Choroid plexus epithelial cell (primary cell): Measurements from ENCODE around the gene NASP.

ENCODE experiments used
- DNase-seq: peaks from one replicate; pipeline ENCODE4 v3.0.0-alpha.2; 2010; ENCODE audit warnings: low read depth
- H3K4me3 ChIP-seq: 2 replicates; pipeline ENCODE4 v1.5.1; 2011; ENCODE audit warnings: low read depth, mild to moderate bottlenecking, control low read depth, low read length, moderate library complexity
- CTCF ChIP-seq: conservative IDR thresholded peaks from 2 replicates; pipeline ENCODE4 v1.5.1; 2011; ENCODE audit warnings: low read depth, mild to moderate bottlenecking, control low read depth, inconsistent platforms, low read length, moderate library complexity

The NASP gene

GRCh38 chr1:45654540-45655280 lies 70.9 kb downstream of the NASP start:
- TF ChIP-seq CTCF, result no peak
- DNase-seq, result peak; percentile 67
- H3K4me3 ChIP-seq, result no peak overlapping the region

GRCh38 chr1:45656573-45657226 lies 72.9 kb downstream of the NASP start:
- DNase-seq, result no peak
- TF ChIP-seq CTCF, result no peak
- H3K4me3 ChIP-seq, result no peak overlapping the region

- no peak overlapping the region for H3K4me3 ChIP-seq
- no peak for DNase-seq
- no peak for TF ChIP-seq CTCF
These were observed 74.3 kb downstream of the NASP start for GRCh38 chr1:45658171-45658570.

GRCh38 chr1:45659222-45659621 lies 75.4 kb downstream of the NASP start:
- DNase-seq, result no peak

GRCh38 chr1:45660336-45660735 lies 76.5 kb downstream of the NASP start:
- no peak overlapping the region for H3K4me3 ChIP-seq
- TF ChIP-seq CTCF, result no peak
- no peak for DNase-seq

More at GRCh38 chr1:45659222-45659621, 75.4 kb downstream of the NASP start:
- TF ChIP-seq CTCF, result no peak
- H3K4me3 ChIP-seq, result no peak overlapping the region

GRCh38 chr1:45666836-45667235 lies 83.0 kb downstream of the NASP start:
- H3K4me3 ChIP-seq, result no peak overlapping the region
- TF ChIP-seq CTCF, result no peak
- no peak for DNase-seq
